ENCODE measurements around the gene PSME3IP1.

The PSME3IP1 gene

GRCh38 chr16:57172721-57173290 lies 13.0 kb downstream of the PSME3IP1 start:
- no peak overlapping the region for H3K4me3 ChIP-seq (ENCODE audit: low read depth, low read length)
- POLR2A ChIA-PET: no interaction called here
- CTCF ChIA-PET: interaction anchor here (1.2 to 13.6 kb wide), 3 partner anchors 10 to 246 kb away, joined by 4 to 197 read pairs (median 4); no protein-coding TSS in a partner anchor
- DNase-seq (ENCODE audit: low read depth, low spot score): no peak
- TF ChIP-seq CTCF (IDR thresholded peaks at IDR 0.05; ENCODE audit: insufficient read depth, low read length, missing control alignments): no peak

GRCh38 chr16:57169327-57169726 lies 16.5 kb downstream of the PSME3IP1 start:
- no peak for TF ChIP-seq CTCF (IDR thresholded peaks at IDR 0.05; ENCODE audit: insufficient read depth, low read length, missing control alignments)
- no peak for DNase-seq (ENCODE audit: low read depth, low spot score)
- POLR2A ChIA-PET: no interaction called here
- H3K4me3 ChIP-seq (ENCODE audit: low read depth, low read length): no peak overlapping the region
- CTCF ChIA-PET: interaction anchor here (1.1 to 13.6 kb wide), 8 partner anchors 9 to 302 kb away, joined by 4 to 197 read pairs (median 6); partner anchors contain the start of genes CPNE2, PSME3IP1 and RSPRY1

- CTCF ChIA-PET: interaction anchor here (0.6 to 13.6 kb wide), 11 partner anchors 8 to 302 kb away, joined by 3 to 197 read pairs (median 4); partner anchors contain the start of gene CPNE2
Measured at GRCh38 chr16:57167953-57168352, 17.9 kb downstream of the PSME3IP1 start.

GRCh38 chr16:57167538-57167937 lies 18.3 kb downstream of the PSME3IP1 start:
- DNase-seq (ENCODE audit: low read depth, low spot score): no peak
- POLR2A ChIA-PET: no interaction called here
- CTCF ChIA-PET: interaction anchor here (0.6 to 13.6 kb wide), 12 partner anchors 8 to 301 kb away, joined by 3 to 197 read pairs (median 4); partner anchors contain the start of gene CPNE2
- H3K4me3 ChIP-seq (ENCODE audit: low read depth, low read length): no peak overlapping the region
- TF ChIP-seq CTCF (IDR thresholded peaks at IDR 0.05; ENCODE audit: insufficient read depth, low read length, missing control alignments): no peak

More at GRCh38 chr16:57167953-57168352, 17.9 kb downstream of the PSME3IP1 start:
- POLR2A ChIA-PET: no interaction called here
- peak; percentile 60 for TF ChIP-seq CTCF (IDR thresholded peaks at IDR 0.05; ENCODE audit: insufficient read depth, low read length, missing control alignments)
- no peak overlapping the region for H3K4me3 ChIP-seq (ENCODE audit: low read depth, low read length)
- DNase-seq (ENCODE audit: low read depth, low spot score): peak; percentile 40

- no peak overlapping the region for H3K4me3 ChIP-seq (ENCODE audit: low read depth, low read length)
- ChIA-PET POLR2A (no interaction called here), CTCF (interaction anchor here (0.7 to 13.6 kb wide), 11 partner anchors 12 to 298 kb away, joined by 3 to 197 read pairs (median 3); partner anchors contain the start of gene CPNE2)
- no peak for TF ChIP-seq CTCF (IDR thresholded peaks at IDR 0.05; ENCODE audit: insufficient read depth, low read length, missing control alignments)
- DNase-seq (ENCODE audit: low read depth, low spot score): no peak
Measured at GRCh38 chr16:57166951-57167350, 18.9 kb downstream of the PSME3IP1 start.

GRCh38 chr16:57166451-57166850 lies 19.4 kb downstream of the PSME3IP1 start:
- ChIA-PET CTCF (interaction anchor here (0.7 to 13.6 kb wide), 12 partner anchors 12 to 297 kb away, joined by 3 to 197 read pairs (median 3); partner anchors contain the start of gene CPNE2), POLR2A (no interaction called here)
- TF ChIP-seq CTCF (IDR thresholded peaks at IDR 0.05; ENCODE audit: insufficient read depth, low read length, missing control alignments): no peak
- DNase-seq (ENCODE audit: low read depth, low spot score): no peak
- no peak overlapping the region for H3K4me3 ChIP-seq (ENCODE audit: low read depth, low read length)
